ENCODE data around the gene JSRP1. TPM values are rescaled to one million over a fixed set of nuclear protein-coding genes. Genes with fewer than 3 reads are reported as not detected.
"Not testable (repeated sequence)": the region's sequence is repeated elsewhere in the genome, so short reads cannot be mapped to it uniquely, and the experiment has no call there.

Gene JSRP1
- total RNA-seq, 1 donor from 2014 or later, result 0.36 TPM

- no peak for TF ChIP-seq CTCF (IDR thresholded peaks at IDR 0.05; ENCODE audit: borderline replicate concordance)
- Histone ChIP-seq H3K4me1 (peaks cover 37% of the 10 kb centered on the region), H3K27ac (replicated peaks) (no peak overlapping the region), H3K36me3 (no peaks in the 10 kb centered on the region), H3K9me3 (replicated peaks) (no peaks in the 10 kb centered on the region), H3K4me3 (no peak overlapping the region), H3K27me3 (ENCODE audit: low read depth) (peaks cover 81% of the 10 kb centered on the region)
- intact Hi-C loops (cut with micrococcal nuclease), result no loop called here
- DNase-seq, result no peak
Observed at GRCh38 chr19:2286402-2287140, 30.4 kb upstream of the JSRP1 start.

- no peak overlapping the region for H3K4me3 ChIP-seq
- peaks cover 55% of the 10 kb centered on the region for H3K27me3 ChIP-seq (ENCODE audit: low read depth)
- peaks cover 14% of the 10 kb centered on the region for H3K4me1 ChIP-seq
- H3K36me3 ChIP-seq, result no peaks in the 10 kb centered on the region
- H3K27ac ChIP-seq (replicated peaks), result no peak overlapping the region
- TF ChIP-seq CTCF (IDR thresholded peaks at IDR 0.05; ENCODE audit: borderline replicate concordance), result no peak
- intact Hi-C loops (cut with micrococcal nuclease), result no loop called here
- no peak for DNase-seq
- H3K9me3 ChIP-seq (replicated peaks), result no peaks in the 10 kb centered on the region
Observed at GRCh38 chr19:2283835-2284507, 27.8 kb upstream of the JSRP1 start.

GRCh38 chr19:2282862-2283237 lies 26.6 kb upstream of the JSRP1 start:
- Histone ChIP-seq H3K27ac (replicated peaks) (no peak overlapping the region), H3K27me3 (ENCODE audit: low read depth) (peaks cover 44% of the 10 kb centered on the region), H3K9me3 (replicated peaks) (no peaks in the 10 kb centered on the region), H3K4me1 (peaks cover 14% of the 10 kb centered on the region), H3K4me3 (peak overlapping the region; percentile 64), H3K36me3 (no peaks in the 10 kb centered on the region)
- no peak for DNase-seq
- no peak for TF ChIP-seq CTCF (IDR thresholded peaks at IDR 0.05; ENCODE audit: borderline replicate concordance)
- intact Hi-C loops (cut with micrococcal nuclease), result no loop called here

GRCh38 chr19:2282062-2282861 lies 26.0 kb upstream of the JSRP1 start, which contains the start of gene PEAK3:
PEAK3 (minus strand) TSS chr19:2282175; CDS start chr19:2280931, 1,244 bp downstream.
- intact Hi-C loops (cut with micrococcal nuclease), result no loop called here
- peak; percentile 87 for DNase-seq
- Histone ChIP-seq H3K4me1 (peaks cover 14% of the 10 kb centered on the region), H3K36me3 (no peaks in the 10 kb centered on the region), H3K27me3 (ENCODE audit: low read depth) (peaks cover 38% of the 10 kb centered on the region), H3K4me3 (peak within 1 kb of the TSS; percentile 64), H3K27ac (replicated peaks) (peak within 1 kb of the TSS; percentile 63), H3K9me3 (replicated peaks) (no peaks in the 10 kb centered on the region)
- TF ChIP-seq CTCF (IDR thresholded peaks at IDR 0.05; ENCODE audit: borderline replicate concordance), result no peak

- Histone ChIP-seq H3K27ac (replicated peaks) (peak overlapping the region; percentile 63), H3K4me3 (peak overlapping the region; percentile 64), H3K4me1 (peaks cover 16% of the 10 kb centered on the region), H3K27me3 (ENCODE audit: low read depth) (peaks cover 30% of the 10 kb centered on the region)
- H3K9me3 ChIP-seq (replicated peaks); DNase-seq; intact Hi-C loops (cut with micrococcal nuclease); H3K36me3 ChIP-seq: not testable (repeated sequence)
Observed at GRCh38 chr19:2281265-2282061, 25.2 kb upstream of the JSRP1 start.
